Upper lobe of right lung (tissue), 1 donor: ENCODE data around the gene ARAP1. TPM values are rescaled to one million over a fixed set of nuclear protein-coding genes. Genes with fewer than 3 reads are reported as not detected.

Experiments
- ATAC-seq: fragments of 200-7000 bp; cut with Tn5 transposase; one replicate; pipeline ENCODE4 v1.9.1; 2020; ENCODE audit warnings: mild to moderate bottlenecking, moderate library complexity
- DNase-seq: peaks from one replicate; pipeline ENCODE4 v3.0.0-alpha.2; 2020
- H3K27ac ChIP-seq: fragments of 200-600 bp; one replicate; pipeline ENCODE4 v1.8.0; 2022
- H3K27me3 ChIP-seq: fragments of 200-600 bp; one replicate; pipeline ENCODE4 v1.8.0; 2022; ENCODE audit warnings: mild to moderate bottlenecking
- H3K36me3 ChIP-seq: fragments of 200-600 bp; one replicate; pipeline ENCODE4 v1.8.0; 2022
- H3K4me1 ChIP-seq: fragments of 200-600 bp; one replicate; pipeline ENCODE4 v1.8.0; 2022
- H3K4me3 ChIP-seq: fragments of 200-600 bp; one replicate; pipeline ENCODE4 v1.8.0; 2022; ENCODE audit warnings: mild to moderate bottlenecking
- H3K9me3 ChIP-seq: fragments of 200-600 bp; one replicate; pipeline ENCODE4 v1.8.0; 2022
- CTCF ChIP-seq: fragments of 200-600 bp; IDR thresholded peaks from one replicate; pipeline ENCODE4 v1.8.0; 2022; ENCODE audit warnings: antibody characterized with exemption
- intact Hi-C: fragments of 100-400 bp; cut with DNase I; formaldehyde crosslinking; loops from one replicate; pipeline ENCODE4 v1.11.0; 2022
- total RNA-seq: library from RNA; stranded (reverse); fragmentation: NEBNext Ultra II Directional; extraction: Animal tissue kit (Norgen Biotek cat#: 25700); gene quantifications from one replicate; pipeline ENCODE4 v1.2.1, GENCODE V29; 2021
- donor health status: DM: no; HTN: yes; CAD: no; lungs with severe emphysema.

Gene ARAP1
- total RNA-seq, 1 donor from 2014 or later, result 226 TPM

GRCh38 chr11:72676861-72677341 lies 75.3 kb downstream of the ARAP1 start:
- Histone ChIP-seq H3K36me3 (no peaks in the 10 kb centered on the region), H3K27me3 (peaks cover 48% of the 10 kb centered on the region), H3K27ac (no peak overlapping the region), H3K4me1 (no peaks in the 10 kb centered on the region), H3K9me3 (no peaks in the 10 kb centered on the region), H3K4me3 (no peak overlapping the region)
- intact Hi-C loops, result no loop called here
- DNase-seq (peak; percentile 82), ATAC-seq (peak; percentile 55)
- no peak for TF ChIP-seq CTCF

- Histone ChIP-seq H3K4me1 (no peaks in the 10 kb centered on the region), H3K27me3 (peaks cover 51% of the 10 kb centered on the region), H3K9me3 (no peaks in the 10 kb centered on the region), H3K36me3 (no peaks in the 10 kb centered on the region), H3K4me3 (no peak overlapping the region), H3K27ac (no peak overlapping the region)
- no peak for DNase-seq
- no peak for TF ChIP-seq CTCF
- ATAC-seq, result no peak
- intact Hi-C loops, result no loop called here
Measured at GRCh38 chr11:72675221-72675620, 77.0 kb downstream of the ARAP1 start.

DNA sequence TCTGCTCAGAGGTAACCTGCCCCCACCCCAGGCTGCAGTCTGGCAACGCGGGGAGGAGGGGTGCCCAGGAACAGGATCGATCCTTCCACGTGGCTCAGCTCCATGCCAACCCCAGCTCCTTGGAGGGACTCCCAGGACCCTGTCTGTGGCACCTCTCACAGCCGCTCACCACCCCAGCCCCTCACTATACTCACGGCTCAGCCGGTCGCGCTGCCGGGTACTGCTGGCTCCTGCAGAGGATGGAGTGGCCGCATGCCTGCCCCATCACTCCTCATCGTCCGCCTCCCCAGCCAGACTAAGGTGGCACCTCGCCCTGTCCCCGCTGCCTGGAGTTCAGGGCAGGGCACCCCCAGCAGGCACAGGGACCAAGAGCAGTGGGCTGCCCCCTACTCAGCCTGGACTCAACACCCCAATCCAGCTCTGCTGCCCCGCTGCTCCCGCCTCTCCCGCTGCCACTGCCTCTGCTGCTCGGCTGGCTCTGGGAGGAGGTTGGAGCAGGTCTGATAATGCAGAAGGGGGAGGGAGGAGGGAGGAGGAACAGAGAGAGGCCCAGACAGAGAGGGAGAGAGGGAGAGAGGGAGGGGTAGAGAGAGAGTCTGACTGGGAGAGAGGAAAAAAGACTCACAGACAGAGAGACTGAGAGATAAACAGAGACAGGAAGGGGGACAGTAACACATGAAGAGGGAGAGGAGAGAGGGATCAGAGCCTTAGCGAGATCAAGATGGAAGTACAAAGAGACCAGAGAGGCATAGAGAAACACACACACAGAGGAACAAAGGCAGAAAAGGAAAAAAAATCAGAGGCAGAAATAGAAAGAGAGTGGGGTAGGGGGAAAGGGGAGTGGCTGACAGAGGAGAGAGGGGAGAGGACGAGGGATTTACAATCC lies 78.0 kb downstream of the ARAP1 start, which contains the start of gene PDE2A:
Gene PDE2A (minus strand): TSS at position 480 of the 886 bp plus-strand sequence. CDS start 215 bp downstream, at position 265.
- ATAC-seq, result no peak
- TF ChIP-seq CTCF, result no peak
- DNase-seq, result no peak
- Histone ChIP-seq H3K36me3 (no peaks in the 10 kb centered on the region), H3K4me3 (no peak within 1 kb of the TSS), H3K27me3 (peaks cover 51% of the 10 kb centered on the region), H3K27ac (no peak within 1 kb of the TSS), H3K4me1 (no peaks in the 10 kb centered on the region), H3K9me3 (no peaks in the 10 kb centered on the region)
- intact Hi-C loops, result no loop called here

DNA sequence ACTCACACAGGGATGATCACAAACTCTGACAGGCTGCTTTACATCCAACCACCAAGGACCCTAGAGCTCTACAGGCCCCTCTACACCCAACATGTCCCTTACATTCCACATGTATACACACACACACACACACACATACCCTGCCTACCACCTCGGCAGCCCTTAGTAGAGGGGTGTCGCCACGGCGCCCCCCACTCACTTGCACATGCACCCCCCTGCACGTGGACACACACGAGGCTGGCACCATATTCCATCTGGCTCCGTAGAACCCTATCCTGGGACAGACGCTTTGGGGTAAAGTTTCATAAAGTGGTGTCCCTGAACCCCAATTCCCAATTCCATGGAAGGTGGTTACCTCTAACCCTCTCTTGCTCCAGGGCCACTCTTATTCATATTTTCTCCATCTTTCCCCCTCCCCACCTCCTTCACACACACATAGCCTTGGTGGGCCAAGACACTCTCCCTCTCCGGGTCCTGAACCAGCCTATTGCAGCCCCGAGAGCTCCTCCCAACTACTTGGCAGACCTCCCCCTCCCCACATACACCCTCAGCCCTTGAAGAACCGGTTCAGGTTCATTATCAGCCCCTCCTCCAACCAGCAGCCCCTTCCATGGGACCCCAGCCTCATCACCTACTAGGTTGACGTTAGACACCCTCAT lies 78.8 kb downstream of the ARAP1 start:
- TF ChIP-seq CTCF, result no peak
- no peaks in the 10 kb centered on the region for H3K36me3 ChIP-seq
- intact Hi-C loops, result no loop called here
- H3K27ac ChIP-seq, result no peak overlapping the region
- peaks cover 51% of the 10 kb centered on the region for H3K27me3 ChIP-seq
- H3K4me1 ChIP-seq, result no peaks in the 10 kb centered on the region
- no peak for ATAC-seq
- no peaks in the 10 kb centered on the region for H3K9me3 ChIP-seq
- H3K4me3 ChIP-seq, result no peak overlapping the region
- DNase-seq, result no peak

DNA sequence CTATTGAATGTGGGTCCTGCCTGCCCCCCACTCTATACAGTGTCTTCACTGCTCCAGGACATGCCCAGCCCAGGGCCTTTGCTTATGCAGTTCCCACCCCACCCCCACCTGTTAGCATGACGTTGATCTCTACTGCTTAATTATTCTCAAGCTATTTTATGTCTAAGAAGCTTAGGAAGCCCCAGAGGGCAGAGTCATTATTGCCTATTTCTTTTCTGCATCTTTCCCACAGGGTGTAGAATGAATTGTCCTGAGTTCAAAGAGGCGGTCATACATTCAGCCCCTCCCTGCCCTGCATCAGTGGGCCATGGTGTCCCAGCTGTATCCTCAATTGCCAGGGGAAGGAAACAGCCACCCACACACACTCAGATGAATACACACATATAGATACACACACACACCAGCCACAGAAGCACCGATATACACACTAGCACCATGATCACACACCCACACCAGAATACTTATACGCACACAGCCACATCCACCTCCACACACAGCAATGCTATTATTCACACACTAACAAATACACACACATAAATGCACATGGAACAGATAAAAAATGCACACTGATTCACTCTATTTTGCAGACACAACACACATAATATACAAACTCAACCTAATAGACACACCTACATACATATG lies 79.5 kb downstream of the ARAP1 start:
- Histone ChIP-seq H3K27ac (no peak overlapping the region), H3K4me1 (no peaks in the 10 kb centered on the region), H3K27me3 (peaks cover 51% of the 10 kb centered on the region), H3K9me3 (no peaks in the 10 kb centered on the region), H3K36me3 (no peaks in the 10 kb centered on the region), H3K4me3 (no peak overlapping the region)
- intact Hi-C loops, result no loop called here
- ATAC-seq, result no peak
- TF ChIP-seq CTCF, result no peak
- no peak for DNase-seq
